ENCODE data around the gene ZNF354B.
"Not testable (repeated sequence)": the region's sequence is repeated elsewhere in the genome, so short reads cannot be mapped to it uniquely, and the experiment has no call there.

Gene ZNF354B

GRCh38 chr5:178851951-178852350 is 7.8 kb upstream of the ZNF354B start:
- DNase-seq (ENCODE audit: low read depth) = no peak
- no peak overlapping the region for H3K4me3 ChIP-seq (ENCODE audit: low read depth, low read length)
- TF ChIP-seq, protein P1, sequence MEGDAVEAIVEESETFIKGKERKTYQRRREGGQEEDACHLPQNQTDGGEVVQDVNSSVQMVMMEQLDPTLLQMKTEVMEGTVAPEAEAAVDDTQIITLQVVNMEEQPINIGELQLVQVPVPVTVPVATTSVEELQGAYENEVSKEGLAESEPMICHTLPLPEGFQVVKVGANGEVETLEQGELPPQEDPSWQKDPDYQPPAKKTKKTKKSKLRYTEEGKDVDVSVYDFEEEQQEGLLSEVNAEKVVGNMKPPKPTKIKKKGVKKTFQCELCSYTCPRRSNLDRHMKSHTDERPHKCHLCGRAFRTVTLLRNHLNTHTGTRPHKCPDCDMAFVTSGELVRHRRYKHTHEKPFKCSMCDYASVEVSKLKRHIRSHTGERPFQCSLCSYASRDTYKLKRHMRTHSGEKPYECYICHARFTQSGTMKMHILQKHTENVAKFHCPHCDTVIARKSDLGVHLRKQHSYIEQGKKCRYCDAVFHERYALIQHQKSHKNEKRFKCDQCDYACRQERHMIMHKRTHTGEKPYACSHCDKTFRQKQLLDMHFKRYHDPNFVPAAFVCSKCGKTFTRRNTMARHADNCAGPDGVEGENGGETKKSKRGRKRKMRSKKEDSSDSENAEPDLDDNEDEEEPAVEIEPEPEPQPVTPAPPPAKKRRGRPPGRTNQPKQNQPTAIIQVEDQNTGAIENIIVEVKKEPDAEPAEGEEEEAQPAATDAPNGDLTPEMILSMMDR (IDR thresholded peaks at IDR 0.05; ENCODE audit: insufficient read depth, low read depth, low read length, missing control alignments) = no peak

GRCh38 chr5:178854284-178854683 is 5.5 kb upstream of the ZNF354B start:
- TF ChIP-seq, protein P1 (IDR thresholded peaks at IDR 0.05; ENCODE audit: insufficient read depth, low read depth, low read length, missing control alignments) = no peak
- no peak overlapping the region for H3K4me3 ChIP-seq (ENCODE audit: low read depth, low read length)
- DNase-seq (ENCODE audit: low read depth) = no peak

- H3K4me3 ChIP-seq (ENCODE audit: low read depth, low read length) = peak overlapping the region; percentile 54; the same call in 1 of the 2 replicates
- not testable (repeated sequence) for DNase-seq (ENCODE audit: low read depth)
Measured at GRCh38 chr5:178860615-178861014, 862 bp downstream of the ZNF354B start.

DNA sequence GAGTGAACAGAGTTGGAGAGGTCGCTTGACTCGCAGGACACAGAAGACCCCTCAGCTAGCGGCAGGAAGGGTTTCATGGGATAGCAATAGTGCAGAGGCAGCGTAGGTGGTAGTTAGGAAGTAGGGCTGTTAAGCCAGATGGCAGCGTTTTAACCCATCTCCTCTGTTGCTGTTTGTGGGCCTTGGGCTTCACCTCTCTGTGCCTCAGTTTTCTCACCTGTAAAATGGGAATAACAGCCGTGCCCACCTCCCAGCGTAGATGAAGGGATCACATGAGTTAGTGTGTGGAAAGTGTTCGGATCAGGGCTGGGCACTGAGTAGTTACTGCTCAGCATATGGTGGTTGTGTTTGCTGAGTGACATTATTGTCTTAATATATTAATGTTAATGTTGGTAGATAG is 1.9 kb downstream of the ZNF354B start:
- H3K4me3 ChIP-seq (ENCODE audit: low read depth, low read length) = no peak overlapping the region
- TF ChIP-seq, protein P1 (IDR thresholded peaks at IDR 0.05; ENCODE audit: insufficient read depth, low read depth, low read length, missing control alignments) = no peak
- no peak for DNase-seq (ENCODE audit: low read depth)

- no peak overlapping the region for H3K4me3 ChIP-seq (ENCODE audit: low read depth, low read length)
- TF ChIP-seq, protein P1 (IDR thresholded peaks at IDR 0.05; ENCODE audit: insufficient read depth, low read depth, low read length, missing control alignments) = no peak
Measured at GRCh38 chr5:178866946-178867345, 7.2 kb downstream of the ZNF354B start.

GRCh38 chr5:178869577-178869976 is 9.8 kb downstream of the ZNF354B start:
- DNase-seq (ENCODE audit: low read depth) = no peak
- TF ChIP-seq, protein P1 (IDR thresholded peaks at IDR 0.05; ENCODE audit: insufficient read depth, low read depth, low read length, missing control alignments) = no peak
- no peak overlapping the region for H3K4me3 ChIP-seq (ENCODE audit: low read depth, low read length)

More at GRCh38 chr5:178866946-178867345, 7.2 kb downstream of the ZNF354B start:
- peak; percentile 7 for DNase-seq (ENCODE audit: low read depth)

DNA sequence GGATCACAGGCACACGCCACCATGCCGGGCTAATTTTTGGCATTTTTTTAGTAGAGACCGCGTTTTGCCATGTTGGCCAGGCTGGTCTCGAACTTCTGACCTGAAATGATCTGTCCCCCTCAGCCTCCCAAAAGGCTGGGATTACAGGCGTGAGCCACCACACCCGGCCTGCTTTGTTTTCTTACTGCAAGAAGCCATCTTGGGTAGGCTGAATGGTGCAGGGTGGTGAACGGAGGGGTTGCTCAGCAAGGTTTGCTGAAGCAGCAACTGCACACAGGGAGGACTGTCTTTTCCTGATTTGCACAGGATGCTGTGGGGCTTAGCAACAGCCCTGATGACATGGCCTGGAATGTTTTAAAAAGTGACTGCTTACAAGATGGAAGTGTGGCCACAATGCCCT is 10.7 kb downstream of the ZNF354B start:
- no peak for DNase-seq (ENCODE audit: low read depth)
- H3K4me3 ChIP-seq (ENCODE audit: low read depth, low read length) = no peak overlapping the region
- TF ChIP-seq, protein P1 (IDR thresholded peaks at IDR 0.05; ENCODE audit: insufficient read depth, low read depth, low read length, missing control alignments) = no peak
